C4-2B (cell line): ENCODE results near the gene PMM1.

ENCODE experiments used
- ZFX ChIP-seq: fragments of 450-650 bp; IDR thresholded peaks from 2 replicates; pipeline ENCODE4 v1.6.1; 2017
- TF ChIP-seq, protein P1 (sequence below): fragments of 450-650 bp; conservative IDR thresholded peaks from 2 replicates; pipeline ENCODE4 v1.5.1; 2017; ENCODE audit warnings: mild to moderate bottlenecking

GRCh38 chr22:41537203-41537602 is 52.4 kb downstream of the PMM1 start:
- TF ChIP-seq, protein P1, sequence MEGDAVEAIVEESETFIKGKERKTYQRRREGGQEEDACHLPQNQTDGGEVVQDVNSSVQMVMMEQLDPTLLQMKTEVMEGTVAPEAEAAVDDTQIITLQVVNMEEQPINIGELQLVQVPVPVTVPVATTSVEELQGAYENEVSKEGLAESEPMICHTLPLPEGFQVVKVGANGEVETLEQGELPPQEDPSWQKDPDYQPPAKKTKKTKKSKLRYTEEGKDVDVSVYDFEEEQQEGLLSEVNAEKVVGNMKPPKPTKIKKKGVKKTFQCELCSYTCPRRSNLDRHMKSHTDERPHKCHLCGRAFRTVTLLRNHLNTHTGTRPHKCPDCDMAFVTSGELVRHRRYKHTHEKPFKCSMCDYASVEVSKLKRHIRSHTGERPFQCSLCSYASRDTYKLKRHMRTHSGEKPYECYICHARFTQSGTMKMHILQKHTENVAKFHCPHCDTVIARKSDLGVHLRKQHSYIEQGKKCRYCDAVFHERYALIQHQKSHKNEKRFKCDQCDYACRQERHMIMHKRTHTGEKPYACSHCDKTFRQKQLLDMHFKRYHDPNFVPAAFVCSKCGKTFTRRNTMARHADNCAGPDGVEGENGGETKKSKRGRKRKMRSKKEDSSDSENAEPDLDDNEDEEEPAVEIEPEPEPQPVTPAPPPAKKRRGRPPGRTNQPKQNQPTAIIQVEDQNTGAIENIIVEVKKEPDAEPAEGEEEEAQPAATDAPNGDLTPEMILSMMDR = no peak
- no peak for TF ChIP-seq ZFX
